T1000 (cell line): ENCODE data around the gene RGL2.
"Not testable (repeated sequence)": the region's sequence is repeated elsewhere in the genome, so short reads cannot be mapped to it uniquely, and the experiment has no call there.

Experiments used
- DNase-seq: peaks from one replicate; lab custom pipeline; 2025; ENCODE audit warnings: mixed read lengths; lab: John Stamatoyannopoulos, UW

Gene RGL2

GRCh38 chr6:33273924-33274902, 24.5 kb downstream of the RGL2 start:
- no peak for DNase-seq

GRCh38 chr6:33273129-33273923, 25.4 kb downstream of the RGL2 start:
- DNase-seq, result no peak

GRCh38 chr6:33272275-33273128, 26.2 kb downstream of the RGL2 start:
- DNase-seq, result no peak

- DNase-seq, result peak; percentile 93
Measured at GRCh38 chr6:33271468-33272274, 27.1 kb downstream of the RGL2 start, which contains the start of the genes RPS18 and VPS52. Gene RPS18 (plus strand): TSS chr6:33272075. CDS start chr6:33272120, 45 bp downstream. Gene VPS52 (minus strand): TSS chr6:33271876. CDS start chr6:33271675, 201 bp downstream.

- DNase-seq, result no peak
Measured at GRCh38 chr6:33271117-33271467, 27.6 kb downstream of the RGL2 start.

- DNase-seq, result no peak
Measured at GRCh38 chr6:33264015-33264414, 34.7 kb downstream of the RGL2 start.

- DNase-seq, result not testable (repeated sequence)
Measured at GRCh38 chr6:33262490-33262889, 36.3 kb downstream of the RGL2 start.

- DNase-seq, result no peak
Measured at GRCh38 chr6:33259032-33259431, 39.7 kb downstream of the RGL2 start.

GRCh38 chr6:33254591-33254990, 44.2 kb downstream of the RGL2 start:
- no peak for DNase-seq

- no peak for DNase-seq
Measured at GRCh38 chr6:33252759-33253158, 46.0 kb downstream of the RGL2 start.

- no peak for DNase-seq
Measured at GRCh38 chr6:33251395-33252012, 47.2 kb downstream of the RGL2 start.

- DNase-seq, result no peak
Measured at GRCh38 chr6:33250731-33251130, 48.0 kb downstream of the RGL2 start.

GRCh38 chr6:33249732-33250630, 48.8 kb downstream of the RGL2 start:
- DNase-seq, result peak; percentile 57

GRCh38 chr6:33248932-33249731, 49.6 kb downstream of the RGL2 start:
- peak; percentile 93 for DNase-seq

- no peak for DNase-seq
Measured at GRCh38 chr6:33248643-33248931, 50.2 kb downstream of the RGL2 start.

GRCh38 chr6:33247977-33248642, 50.6 kb downstream of the RGL2 start:
- peak; percentile 77 for DNase-seq

- DNase-seq, result no peak
Measured at GRCh38 chr6:33243476-33243875, 55.3 kb downstream of the RGL2 start.

- no peak for DNase-seq
Measured at GRCh38 chr6:33241968-33242367, 56.8 kb downstream of the RGL2 start.
